PC-3 (cell line): ENCODE results near the gene IL12B.

Experiments
- CTCF ChIP-seq: fragments of 300-600 bp; sonication (generic); conservative IDR thresholded peaks from 2 replicates; pipeline ENCODE4 v1.5.1; 2017; ENCODE audit warnings: antibody characterized with exemption, low read depth, mild to moderate bottlenecking, low read length
- EZH2 ChIP-seq: fragments of 300-600 bp; sonication (generic); IDR thresholded peaks from one replicate; pipeline ENCODE4 v1.6.1; 2017; ENCODE audit warnings: antibody characterized with exemption, mild to moderate bottlenecking, low read length; ENCODE audit not compliant: unreplicated experiment
- EZH2phosphoT487 ChIP-seq: fragments of 300-600 bp; sonication (generic); IDR thresholded peaks from 2 replicates; pipeline ENCODE4 v1.6.1; 2018; ENCODE audit warnings: mild to moderate bottlenecking, antibody characterized with exemption, low read length, borderline replicate concordance

GRCh38 chr5:159324986-159325385 lies 5.3 kb downstream of the IL12B start:
- TF ChIP-seq EZH2 (no peak), CTCF (no peak), EZH2phosphoT487 (no peak)
